Gastroesophageal sphincter (tissue), 3 donors: ENCODE data around the gene CYP4V2.

Experiments
- EP300 ChIP-seq: sonication (generic); formaldehyde crosslinking; IDR thresholded peaks from one replicate; pipeline ENCODE4 v1.6.1; 2017; ENCODE audit warnings: antibody characterized with exemption, mild to moderate bottlenecking
- POLR2A ChIP-seq, 2 donors: fragments of 450-650 bp; IDR thresholded peaks; one replicate each; pipeline ENCODE4 v1.6.1; 2017; ENCODE audit warnings: antibody characterized with exemption in 2 of 2, mild to moderate bottlenecking in 2 of 2, moderate library complexity in 1 of 2
- POLR2AphosphoS5 ChIP-seq: sonication (generic); formaldehyde crosslinking; IDR thresholded peaks from one replicate; pipeline ENCODE4 v1.6.1; 2017; ENCODE audit warnings: antibody characterized with exemption
- TF ChIP-seq, protein P1 (sequence below), 4 experiments: fragments of 200-600 bp in 2 of 4; fragments of 450-650 bp in 2 of 4; sonication (generic) in 1 of 4; IDR thresholded peaks; one replicate each; pipeline ENCODE4 v1.5.1; 2017 to 2019; ENCODE audit warnings: antibody characterized with exemption in 4 of 4, mild to moderate bottlenecking in 2 of 4, moderate library complexity in 2 of 4

DNA sequence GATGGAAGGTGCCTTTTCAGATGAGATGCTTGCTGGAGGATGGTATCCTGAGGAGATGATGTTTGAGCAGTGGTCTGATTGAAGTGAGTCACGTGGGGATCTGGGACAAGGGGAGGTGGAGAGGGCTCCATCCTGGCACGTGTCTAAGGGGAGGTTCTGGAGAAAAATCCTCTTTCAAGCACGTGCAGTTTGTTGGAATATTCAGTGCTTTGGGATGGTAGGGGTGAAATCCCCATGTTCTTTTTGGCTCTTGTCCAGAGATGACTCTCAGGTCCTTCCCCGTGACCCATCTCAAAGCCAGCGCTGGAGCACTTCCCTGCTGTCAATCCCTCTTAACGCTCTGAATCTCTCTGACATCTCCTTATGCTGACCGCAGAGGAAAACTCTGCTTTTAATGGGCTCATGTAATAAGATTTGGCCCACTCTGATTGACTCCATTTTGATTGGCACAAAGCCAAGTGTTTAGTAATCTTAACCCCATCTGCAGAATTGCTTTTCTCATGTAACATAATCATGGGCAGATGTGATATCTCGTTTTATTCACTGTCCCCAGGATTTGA lies 25.2 kb downstream of the CYP4V2 start:
- TF ChIP-seq, protein P1, sequence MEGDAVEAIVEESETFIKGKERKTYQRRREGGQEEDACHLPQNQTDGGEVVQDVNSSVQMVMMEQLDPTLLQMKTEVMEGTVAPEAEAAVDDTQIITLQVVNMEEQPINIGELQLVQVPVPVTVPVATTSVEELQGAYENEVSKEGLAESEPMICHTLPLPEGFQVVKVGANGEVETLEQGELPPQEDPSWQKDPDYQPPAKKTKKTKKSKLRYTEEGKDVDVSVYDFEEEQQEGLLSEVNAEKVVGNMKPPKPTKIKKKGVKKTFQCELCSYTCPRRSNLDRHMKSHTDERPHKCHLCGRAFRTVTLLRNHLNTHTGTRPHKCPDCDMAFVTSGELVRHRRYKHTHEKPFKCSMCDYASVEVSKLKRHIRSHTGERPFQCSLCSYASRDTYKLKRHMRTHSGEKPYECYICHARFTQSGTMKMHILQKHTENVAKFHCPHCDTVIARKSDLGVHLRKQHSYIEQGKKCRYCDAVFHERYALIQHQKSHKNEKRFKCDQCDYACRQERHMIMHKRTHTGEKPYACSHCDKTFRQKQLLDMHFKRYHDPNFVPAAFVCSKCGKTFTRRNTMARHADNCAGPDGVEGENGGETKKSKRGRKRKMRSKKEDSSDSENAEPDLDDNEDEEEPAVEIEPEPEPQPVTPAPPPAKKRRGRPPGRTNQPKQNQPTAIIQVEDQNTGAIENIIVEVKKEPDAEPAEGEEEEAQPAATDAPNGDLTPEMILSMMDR (IDR thresholded peaks at IDR 0.05): no peak
- TF ChIP-seq POLR2AphosphoS5 (no peak), POLR2A (IDR thresholded peaks at IDR 0.05) (no peak), EP300 (no peak)
